HepG2 (cell line): ENCODE data around the gene KLF3. TPM values are rescaled to one million over a fixed set of nuclear protein-coding genes. Genes with fewer than 3 reads are reported as not detected.

Source experiments
- ARNT2 ChIP-seq: sonication (generic); formaldehyde crosslinking; IDR thresholded peaks from 2 replicates; pipeline ENCODE4 v1.8.0; 2022; ENCODE audit warnings: mild to moderate bottlenecking, low read depth, missing genetic modification reagents, moderate library complexity
- ATAD3A ChIP-seq: sonication (generic); formaldehyde crosslinking; IDR thresholded peaks from 2 replicates; pipeline ENCODE4 v1.4.0; 2020; ENCODE audit warnings: missing genetic modification reagents
- ATF1 ChIP-seq: IDR thresholded peaks from 2 replicates; pipeline ENCODE4 v1.6.1; 2016; ENCODE audit warnings: mild to moderate bottlenecking, control low read depth
- CBX2 ChIP-seq, 2 experiments: fragments of 200-600 bp in 1 of 2; sonication (generic); formaldehyde crosslinking in 1 of 2; IDR thresholded peaks; 2 replicates each; pipeline versions ENCODE4 v1.7.0 to v1.8.1; 2018 to 2022; ENCODE audit warnings: low read depth in 2 of 2, low read length in 1 of 2, mild to moderate bottlenecking in 1 of 2, missing genetic modification reagents in 1 of 2
- CREM ChIP-seq, 2 experiments: sonication (generic) in 1 of 2; formaldehyde crosslinking in 1 of 2; IDR thresholded peaks; 2 replicates each; pipeline versions ENCODE4 v1.4.0 to v1.6.1; 2016 to 2020; ENCODE audit warnings: antibody characterized with exemption in 1 of 2, mild to moderate bottlenecking in 1 of 2, missing genetic modification reagents in 1 of 2
- DMAP1 ChIP-seq: IDR thresholded peaks from 2 replicates; pipeline ENCODE4 v1.6.1; 2016
- EZH2 ChIP-seq: conservative IDR thresholded peaks from 2 replicates; pipeline ENCODE4 v1.6.1; 2012; ENCODE audit warnings: mild to moderate bottlenecking, low read depth, low read length, moderate library complexity
- HES4 ChIP-seq: sonication (generic); formaldehyde crosslinking; IDR thresholded peaks from 2 replicates; pipeline ENCODE4 v1.9.0; 2021; ENCODE audit warnings: mild to moderate bottlenecking, missing genetic modification reagents, borderline replicate concordance
- NCOA2 ChIP-seq: sonication (generic); formaldehyde crosslinking; IDR thresholded peaks from 2 replicates; pipeline ENCODE4 v1.8.0; 2022; ENCODE audit warnings: inconsistent platforms
- NFE2 ChIP-seq: sonication (generic); formaldehyde crosslinking; IDR thresholded peaks from 2 replicates; pipeline ENCODE4 v1.4.0; 2020; ENCODE audit warnings: missing genetic modification reagents
- NFE2L1 ChIP-seq: sonication (generic); formaldehyde crosslinking; IDR thresholded peaks from 2 replicates; pipeline ENCODE4 v1.4.0; 2020; ENCODE audit warnings: missing genetic modification reagents, mild to moderate bottlenecking, borderline replicate concordance
- NFYB ChIP-seq: sonication (generic); formaldehyde crosslinking; IDR thresholded peaks from 2 replicates; pipeline ENCODE4 v1.4.0; 2020; ENCODE audit warnings: missing genetic modification reagents
- PAWR ChIP-seq: sonication (generic); formaldehyde crosslinking; IDR thresholded peaks from 2 replicates; pipeline ENCODE4 v1.4.0; 2020; ENCODE audit warnings: missing genetic modification reagents, mild to moderate bottlenecking, borderline replicate concordance
- PPARG ChIP-seq: conservative IDR thresholded peaks from 2 replicates; pipeline ENCODE4 v1.6.1; 2016; ENCODE audit warnings: missing biosample characterization, missing genetic modification reagents
- RAD21 ChIP-seq: fragments of 450-650 bp; formaldehyde crosslinking; IDR thresholded peaks from 2 replicates; pipeline ENCODE4 v1.5.0; 2020; ENCODE audit warnings: mild to moderate bottlenecking
- RXRB ChIP-seq: IDR thresholded peaks from 2 replicates; pipeline ENCODE4 v1.6.1; 2016; ENCODE audit warnings: borderline replicate concordance, missing genetic modification reagents, missing compliant biosample characterization
- TBP ChIP-seq: sonication (generic); formaldehyde crosslinking; IDR thresholded peaks from 2 replicates; pipeline ENCODE4 v1.5.0; 2020; ENCODE audit warnings: missing genetic modification reagents
- TCF7 ChIP-seq: sonication (generic); IDR thresholded peaks from 2 replicates; pipeline ENCODE4 v1.6.1; 2016; ENCODE audit warnings: antibody characterized with exemption, low read depth
- YEATS4 ChIP-seq: sonication (generic); formaldehyde crosslinking; IDR thresholded peaks from 2 replicates; pipeline ENCODE4 v1.4.0; 2020; ENCODE audit warnings: missing genetic modification reagents, borderline replicate concordance
- ZC3H13 ChIP-seq: sonication (generic); formaldehyde crosslinking; IDR thresholded peaks from 2 replicates; pipeline ENCODE4 v1.8.1; 2023; ENCODE audit warnings: mild to moderate bottlenecking, missing genetic modification reagents, moderate library complexity
- ZFP41 ChIP-seq: sonication (generic); formaldehyde crosslinking; IDR thresholded peaks from 2 replicates; pipeline ENCODE4 v1.4.0; 2020; ENCODE audit warnings: mild to moderate bottlenecking, missing genetic modification reagents, borderline replicate concordance
- ZMAT3 ChIP-seq: sonication (generic); formaldehyde crosslinking; conservative IDR thresholded peaks from 2 replicates; pipeline ENCODE4 v1.7.0; 2021; ENCODE audit warnings: missing genetic modification reagents
- ZMYM4 ChIP-seq: sonication (generic); formaldehyde crosslinking; IDR thresholded peaks from 2 replicates; pipeline ENCODE4 v1.8.1; 2023; ENCODE audit warnings: mild to moderate bottlenecking, missing genetic modification reagents
- ZNF263 ChIP-seq: sonication (generic); formaldehyde crosslinking; IDR thresholded peaks from 2 replicates; pipeline ENCODE4 v1.4.0; 2020; ENCODE audit warnings: missing genetic modification reagents
- ZNF382 ChIP-seq: sonication (generic); formaldehyde crosslinking; IDR thresholded peaks from 2 replicates; pipeline ENCODE4 v1.5.0; 2020; ENCODE audit warnings: missing genetic modification reagents, mild to moderate bottlenecking, borderline replicate concordance
- ZNF451 ChIP-seq: sonication (generic); formaldehyde crosslinking; IDR thresholded peaks from 2 replicates; pipeline ENCODE4 v1.5.0; 2020; ENCODE audit warnings: mild to moderate bottlenecking, missing genetic modification reagents
- ZNF513 ChIP-seq: sonication (generic); formaldehyde crosslinking; conservative IDR thresholded peaks from 2 replicates; pipeline ENCODE4 v1.5.0; 2020; ENCODE audit warnings: missing genetic modification reagents
- ZNF597 ChIP-seq: sonication (generic); formaldehyde crosslinking; IDR thresholded peaks from 2 replicates; pipeline ENCODE4 v1.5.0; 2020; ENCODE audit warnings: missing genetic modification reagents
- ZNF703 ChIP-seq: sonication (generic); formaldehyde crosslinking; IDR thresholded peaks from 2 replicates; pipeline ENCODE4 v1.5.1; 2020; ENCODE audit warnings: missing genetic modification reagents, mild to moderate bottlenecking, moderate library complexity, borderline replicate concordance
- ZNF781 ChIP-seq: sonication (generic); formaldehyde crosslinking; IDR thresholded peaks from 2 replicates; pipeline ENCODE4 v1.5.1; 2020; ENCODE audit warnings: borderline replicate concordance, mild to moderate bottlenecking, missing genetic modification reagents; ENCODE audit errors: not compliant biosample characterization
- polyA plus RNA-seq, 8 experiments: library from polyadenylated mRNA; depleted of rRNA in 3 of 8; stranded (reverse) in 7 of 8; unstranded in 1 of 8; fragments of >200 nt; fragmentation: Illumina TruSeq in 4 of 8; extraction: Trizol in 4 of 8; gene quantifications; 2 replicates each; pipeline versions ENCODE4 v1.2.1 to v1.2.3, GENCODE V29; 2011 to 2016; ENCODE audit warnings: low read depth in 4 of 8, missing spikeins in 1 of 8, mixed read lengths in 1 of 8; ENCODE audit not compliant: insufficient read depth in 1 of 8
- total RNA-seq, 5 experiments: library from RNA; depleted of rRNA; stranded (reverse); fragments of >200 nt; fragmentation: Illumina TruSeq; extraction: Trizol; gene quantifications; 2 replicates each; pipeline ENCODE4 v1.2.3, GENCODE V29; 2016; ENCODE audit warnings: low read depth in 1 of 5
- TF ChIP-seq, protein P1 (sequence below): IDR thresholded peaks from 2 replicates; pipeline ENCODE4 v1.6.1; 2016; ENCODE audit warnings: control low read depth

The KLF3 gene
- total and polyA plus RNA-seq, 2 of the 13 experiments (the other 11 are each of a cell fraction or from before 2014, with no cell fraction given): 29.1 to 37.8 TPM

DNA sequence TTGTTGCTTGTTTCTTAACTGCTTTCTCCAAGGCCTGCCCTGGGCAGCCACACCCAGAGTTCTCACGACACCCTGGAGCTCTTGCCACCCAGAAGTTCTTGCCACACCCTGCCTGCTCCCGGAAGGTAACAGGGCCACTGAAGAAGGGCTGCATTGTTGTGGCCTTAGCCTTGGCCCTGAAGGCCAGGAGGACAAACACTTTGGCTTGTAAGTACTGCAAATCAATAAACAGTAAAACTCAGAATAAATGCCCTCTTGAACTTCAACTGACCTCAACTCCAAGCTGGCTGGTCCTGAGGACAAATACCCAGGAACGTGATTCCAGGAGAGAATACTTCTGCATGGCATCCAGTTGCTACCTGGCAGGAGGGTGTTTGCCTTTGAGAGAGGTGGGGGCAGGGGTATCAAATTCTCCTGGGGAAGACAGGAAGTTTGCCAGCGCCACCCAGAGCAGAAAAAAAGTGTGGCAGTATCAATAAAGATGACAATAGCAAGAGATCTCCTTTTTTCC, 64.7 kb downstream of the KLF3 start (continued):
- TF ChIP-seq CREM (IDR thresholded peaks at IDR 0.05) (no peak), CREM (CRISPR knock-in tag; IDR thresholded peaks at IDR 0.05) (no peak), EZH2 (no peak), NCOA2 (CRISPR knock-in tag) (no peak), YEATS4 (CRISPR knock-in tag) (no peak), ZMYM4 (CRISPR knock-in tag) (0 out of 2 replicates have a peak, but pooled peaks have one; percentile 19), ZMAT3 (CRISPR knock-in tag) (no peak), PPARG (CRISPR knock-in tag) (no peak), NFE2L1 (CRISPR knock-in tag) (no peak), RXRB (CRISPR knock-in tag) (0 out of 2 replicates have a peak, but pooled peaks have one; percentile 44), ZNF703 (CRISPR knock-in tag) (no peak), ATF1 (CRISPR knock-in tag) (no peak), ZC3H13 (CRISPR knock-in tag) (no peak), TCF7 (no peak), ZFP41 (CRISPR knock-in tag) (no peak), ZNF597 (CRISPR knock-in tag) (no peak), ZNF263 (CRISPR knock-in tag) (no peak), ZNF451 (CRISPR knock-in tag) (no peak), DMAP1 (CRISPR knock-in tag) (no peak), RAD21 (CRISPR knock-in tag) (no peak), ATAD3A (CRISPR knock-in tag) (no peak), ZNF513 (CRISPR knock-in tag) (no peak), NFE2 (CRISPR knock-in tag) (no peak), PAWR (CRISPR knock-in tag) (no peak), ZNF382 (CRISPR knock-in tag) (no peak), HES4 (CRISPR knock-in tag) (no peak), ZNF781 (CRISPR knock-in tag) (no peak), CBX2 (IDR thresholded peaks at IDR 0.05; ENCODE audit: low read depth, low read length) (no peak), CBX2 (CRISPR knock-in tag; IDR thresholded peaks at IDR 0.05; ENCODE audit: low read depth) (no peak), NFYB (CRISPR knock-in tag) (no peak), TBP (CRISPR knock-in tag) (no peak), ARNT2 (CRISPR knock-in tag) (no peak)
- TF ChIP-seq, protein P1, sequence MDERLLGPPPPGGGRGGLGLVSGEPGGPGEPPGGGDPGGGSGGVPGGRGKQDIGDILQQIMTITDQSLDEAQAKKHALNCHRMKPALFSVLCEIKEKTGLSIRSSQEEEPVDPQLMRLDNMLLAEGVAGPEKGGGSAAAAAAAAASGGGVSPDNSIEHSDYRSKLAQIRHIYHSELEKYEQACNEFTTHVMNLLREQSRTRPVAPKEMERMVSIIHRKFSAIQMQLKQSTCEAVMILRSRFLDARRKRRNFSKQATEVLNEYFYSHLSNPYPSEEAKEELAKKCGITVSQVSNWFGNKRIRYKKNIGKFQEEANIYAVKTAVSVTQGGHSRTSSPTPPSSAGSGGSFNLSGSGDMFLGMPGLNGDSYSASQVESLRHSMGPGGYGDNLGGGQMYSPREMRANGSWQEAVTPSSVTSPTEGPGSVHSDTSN (CRISPR knock-in tag): no peak
